Small intestine (tissue), 7 donors: ENCODE results near the gene TLK1. TPM values are rescaled to one million over a fixed set of nuclear protein-coding genes. Genes with fewer than 3 reads are reported as not detected.
A peak's percentile ranks its signal among the peaks of the same experiment; 100 is the strongest.

ENCODE experiments used
- DNase-seq, 2 donors: peaks; one replicate each; pipeline versions ENCODE4 v3.0.0 to v3.0.0-alpha.2; 2013
- FAIRE-seq: peaks from 2 replicates; lab custom pipeline; 2012; peaks lifted over from hg19 to GRCh38; lab: Jason Lieb, UNC
- H3K27ac ChIP-seq, 3 donors: one replicate each; pipeline ENCODE4 v1.5.1; 2013; ENCODE audit warnings: low read length in 2 of 3, mild to moderate bottlenecking in 2 of 3, control low read depth in 1 of 3, inconsistent platforms in 1 of 3, low read depth in 1 of 3, moderate library complexity in 1 of 3
- H3K27me3 ChIP-seq, 3 donors: one replicate each; pipeline ENCODE4 v1.6.1; 2013; ENCODE audit warnings: low read length in 3 of 3, inconsistent platforms in 1 of 3; ENCODE audit not compliant: control insufficient read depth in 3 of 3, insufficient read depth in 3 of 3
- H3K36me3 ChIP-seq, 3 donors: one replicate each; pipeline ENCODE4 v1.6.1; 2013; ENCODE audit warnings: low read length in 3 of 3, inconsistent platforms in 1 of 3, low read depth in 1 of 3, mild to moderate bottlenecking in 1 of 3, moderate library complexity in 1 of 3; ENCODE audit not compliant: control insufficient read depth in 3 of 3, insufficient read depth in 2 of 3
- H3K4me1 ChIP-seq, 3 donors: one replicate each; pipeline ENCODE4 v1.6.1; 2013; ENCODE audit warnings: low read length in 2 of 3, inconsistent platforms in 1 of 3, low read depth in 1 of 3, mild to moderate bottlenecking in 1 of 3, moderate library complexity in 1 of 3; ENCODE audit not compliant: control insufficient read depth in 3 of 3, insufficient read depth in 2 of 3
- H3K4me3 ChIP-seq, 3 donors: one replicate each; pipeline ENCODE4 v1.5.1; 2013; ENCODE audit warnings: low read length in 3 of 3, control low read depth in 1 of 3, inconsistent platforms in 1 of 3, low read depth in 1 of 3, mild to moderate bottlenecking in 1 of 3, moderate library complexity in 1 of 3
- H3K9me3 ChIP-seq, 2 donors: one replicate each; pipeline ENCODE4 v1.6.1; 2013; ENCODE audit warnings: low read depth in 1 of 2, low read length in 1 of 2; ENCODE audit not compliant: control insufficient read depth in 2 of 2, insufficient read depth in 1 of 2
- WGBS, 3 donors: extraction: QIAGEN DNeasy Blood & Tissue Kit; methylation state at CpG; one replicate each; pipeline ENCODE4 v1.1.7; 2013; 5-methylcytosine and 5-hydroxymethylcytosine counted together
- polyA plus RNA-seq, 4 donors: library from polyadenylated mRNA; stranded (reverse) in 3 of 4; unstranded in 1 of 4; fragments of 200-250 nt in 3 of 4; fragments of 120-200 nt in 1 of 4; gene quantifications; one replicate each; pipeline versions ENCODE4 v1.2.1 to v1.2.3, GENCODE V29; 2013
- donor health status: healthy with polysubstance abuse.
- donor health status: control.
- donor health status: control.
- donor health status: Bipolar disorder and iron deficiency.
- donor health status: healthy.

TLK1 gene
- polyA plus RNA-seq, 4 donors: 10.0 to 27.8 (median 11.6) TPM

DNA sequence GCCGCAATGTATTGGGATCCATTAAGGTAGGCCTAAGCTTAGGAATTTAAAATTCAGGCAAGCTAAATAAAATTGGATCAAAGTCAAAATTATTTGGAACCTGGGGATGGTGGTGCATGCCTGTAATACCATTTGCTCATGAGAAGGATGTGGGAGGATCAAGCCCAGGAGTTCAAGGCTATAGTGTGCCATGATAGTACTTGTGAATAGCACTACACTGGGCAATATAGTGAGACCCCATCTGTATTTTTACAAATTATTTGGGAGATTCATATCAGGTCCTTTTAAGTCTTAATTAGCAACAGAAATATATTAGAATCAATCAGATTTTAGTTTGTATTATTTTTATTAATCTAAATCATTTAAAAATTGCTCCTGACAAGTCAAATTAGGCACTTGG, 39.8 kb upstream of the TLK1 start:
- H3K27me3 ChIP-seq: no peaks in the 10 kb centered on the region
- no peaks in the 10 kb centered on the region for H3K36me3 ChIP-seq
- FAIRE-seq (no peak), DNase-seq (no peak)
- H3K4me1 ChIP-seq: no peaks in the 10 kb centered on the region
- no peak overlapping the region for H3K27ac ChIP-seq
- no peaks in the 10 kb centered on the region for H3K9me3 ChIP-seq
- no peak overlapping the region for H3K4me3 ChIP-seq
- 97 to 100% (median 99%) methylated on average over 1 of the region's 1 CpG for WGBS, 3 donors

GRCh38 chr2:171191021-171191420, 30.3 kb upstream of the TLK1 start:
- WGBS, 3 donors: 95 to 98% (median 97%) methylated on average over 4 of the region's 4 CpGs

GRCh38 chr2:171187819-171188218, 27.1 kb upstream of the TLK1 start:
- H3K27me3 ChIP-seq: no peaks in the 10 kb centered on the region
- no peak overlapping the region for H3K27ac ChIP-seq
- no peaks in the 10 kb centered on the region for H3K9me3 ChIP-seq
- DNase-seq (peak in 1 of 2 donors; percentile 9), FAIRE-seq (no peak)
- no peak overlapping the region for H3K4me3 ChIP-seq
- no peaks in the 10 kb centered on the region for H3K36me3 ChIP-seq
- H3K4me1 ChIP-seq: no peaks in the 10 kb centered on the region

More at GRCh38 chr2:171191021-171191420, 30.3 kb upstream of the TLK1 start:
- H3K27ac ChIP-seq: no peak overlapping the region
- FAIRE-seq (no peak), DNase-seq (no peak)
- no peaks in the 10 kb centered on the region for H3K4me1 ChIP-seq
- no peaks in the 10 kb centered on the region for H3K36me3 ChIP-seq
- H3K4me3 ChIP-seq: no peak overlapping the region
- no peaks in the 10 kb centered on the region for H3K27me3 ChIP-seq
- no peaks in the 10 kb centered on the region for H3K9me3 ChIP-seq

DNA sequence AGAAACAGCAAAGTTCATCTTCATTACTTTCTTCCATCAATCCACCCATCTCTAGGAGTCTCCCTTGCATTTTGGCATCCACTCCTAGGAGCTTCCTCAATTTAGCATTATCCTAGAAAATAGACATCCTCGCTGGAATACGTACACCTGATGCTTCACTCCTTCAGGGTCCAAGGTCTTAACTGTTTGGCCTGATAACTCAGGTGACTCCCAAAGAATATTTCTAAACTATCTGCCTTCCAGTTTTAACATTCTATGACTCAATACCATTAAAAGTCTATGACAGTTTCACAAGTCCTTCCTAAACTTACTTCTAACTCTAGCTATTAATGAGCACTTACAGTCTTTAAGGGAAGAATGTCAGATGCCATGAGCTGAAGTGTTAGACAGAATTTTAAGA, 26.5 kb upstream of the TLK1 start:
- no peaks in the 10 kb centered on the region for H3K36me3 ChIP-seq
- H3K4me3 ChIP-seq: no peak overlapping the region
- DNase-seq (no peak), FAIRE-seq (no peak)
- H3K27ac ChIP-seq: no peak overlapping the region
- no peaks in the 10 kb centered on the region for H3K9me3 ChIP-seq
- WGBS, 3 donors: 54 to 83% (median 70%) methylated on average over 2 of the region's 2 CpGs
- no peaks in the 10 kb centered on the region for H3K4me1 ChIP-seq
- no peaks in the 10 kb centered on the region for H3K27me3 ChIP-seq

- FAIRE-seq: no peak
- no peak overlapping the region for H3K4me3 ChIP-seq
- no peak overlapping the region for H3K27ac ChIP-seq
- H3K36me3 ChIP-seq: no peaks in the 10 kb centered on the region
- H3K4me1 ChIP-seq: no peaks in the 10 kb centered on the region
- H3K27me3 ChIP-seq: peaks cover 0 to 3% (median 0%) of the 10 kb centered on the region in 3 donors
- DNase-seq: no peak
- H3K9me3 ChIP-seq: no peaks in the 10 kb centered on the region
- 79 to 83% (median 81%) methylated on average over 3 of the region's 3 CpGs for WGBS, 3 donors
These were observed 25.2 kb upstream of the TLK1 start for GRCh38 chr2:171185941-171186340.

- no peak overlapping the region for H3K27ac ChIP-seq
- no peaks in the 10 kb centered on the region for H3K9me3 ChIP-seq
- H3K4me1 ChIP-seq: no peaks in the 10 kb centered on the region
- peak; percentile 1 to 2 for DNase-seq
- no peak overlapping the region for H3K4me3 ChIP-seq
- peaks cover 0 to 3% (median 0%) of the 10 kb centered on the region in 3 donors for H3K27me3 ChIP-seq
- H3K36me3 ChIP-seq: no peaks in the 10 kb centered on the region
- 31 to 68% (median 43%) methylated on average over 2 of the region's 2 CpGs for WGBS, 3 donors
- FAIRE-seq: no peak
These were observed 24.6 kb upstream of the TLK1 start for GRCh38 chr2:171185165-171185818.

DNA sequence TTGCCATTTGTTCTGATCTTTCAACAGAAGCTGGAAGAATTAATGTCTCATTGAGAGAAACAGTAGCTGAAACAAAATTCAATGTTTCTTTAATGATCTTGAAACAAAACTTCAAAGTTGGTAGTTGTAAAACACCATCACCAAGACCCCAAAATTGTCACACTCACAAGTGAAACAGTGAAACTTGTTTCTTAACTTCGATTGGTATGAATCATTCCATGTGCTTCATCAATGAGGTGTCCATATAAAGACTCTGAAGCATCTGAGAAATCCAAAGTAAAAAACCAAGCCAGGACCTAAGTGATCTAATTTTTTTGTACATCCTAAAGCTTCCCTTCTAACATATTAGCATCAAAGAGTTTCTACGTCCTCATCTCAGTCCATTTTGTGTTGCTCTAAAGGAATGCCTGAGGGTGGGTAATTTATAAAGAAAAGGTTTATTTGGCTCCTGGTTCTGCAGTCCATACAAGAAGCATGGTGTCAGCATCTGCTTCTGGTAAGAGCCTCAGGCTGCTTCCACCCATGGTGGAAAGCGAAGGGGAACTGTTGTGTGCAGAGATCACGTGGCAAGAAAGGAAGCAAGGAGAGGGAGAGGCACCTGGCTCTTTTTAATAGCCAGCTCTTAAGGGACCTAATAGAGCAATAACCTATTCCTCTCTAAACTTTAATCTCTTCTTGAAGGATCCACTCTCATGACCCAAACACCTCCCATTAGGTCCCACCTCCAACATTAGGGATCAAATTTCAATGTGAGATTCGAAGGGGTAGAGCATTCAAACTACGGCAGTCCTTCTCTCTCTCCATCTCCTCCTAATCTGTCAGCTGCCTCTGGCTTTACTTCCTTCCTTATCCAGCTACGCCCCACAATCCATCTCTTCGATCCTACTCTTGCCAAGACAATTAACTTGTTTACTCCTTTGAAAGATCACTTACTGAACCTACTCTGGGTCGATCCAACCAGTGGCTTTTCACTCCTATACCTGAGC, 20.7 kb upstream of the TLK1 start:
- H3K36me3 ChIP-seq: no peaks in the 10 kb centered on the region
- no peak overlapping the region for H3K4me3 ChIP-seq
- no peak for FAIRE-seq
- H3K9me3 ChIP-seq: no peaks in the 10 kb centered on the region
- DNase-seq: peak in 1 of 2 donors; percentile 41
- WGBS, 3 donors: 22 to 45% (median 32%) methylated on average over 9 of the region's 9 CpGs
- H3K27ac ChIP-seq: no peak overlapping the region
- peaks cover 0 to 3% (median 0%) of the 10 kb centered on the region in 3 donors for H3K27me3 ChIP-seq
- H3K4me1 ChIP-seq: no peaks in the 10 kb centered on the region

GRCh38 chr2:171180229-171180930, 19.7 kb upstream of the TLK1 start:
- Histone ChIP-seq H3K9me3 (no peaks in the 10 kb centered on the region), H3K27ac (no peak overlapping the region), H3K4me3 (no peak overlapping the region), H3K4me1 (no peaks in the 10 kb centered on the region), H3K27me3 (peaks cover 0 to 3% (median 0%) of the 10 kb centered on the region in 3 donors), H3K36me3 (no peaks in the 10 kb centered on the region)
- 86 to 90% (median 88%) methylated on average over 3 of the region's 3 CpGs for WGBS, 3 donors
- DNase-seq (no peak), FAIRE-seq (no peak)
